Lower leg skin (tissue), 3 donors: Measurements from ENCODE around the gene MAP3K7.

ENCODE experiments used
- CTCF ChIP-seq, 3 donors: fragments of 450-650 bp; IDR thresholded peaks; one replicate each; pipeline ENCODE4 v1.5.1; 2016; ENCODE audit warnings: antibody characterized with exemption in 3 of 3, mild to moderate bottlenecking in 3 of 3, moderate library complexity in 2 of 3
- POLR2A ChIP-seq, 2 donors: fragments of 450-650 bp; IDR thresholded peaks; one replicate each; pipeline ENCODE4 v1.6.1; 2016 to 2017; ENCODE audit warnings: antibody characterized with exemption in 2 of 2, mild to moderate bottlenecking in 1 of 2, moderate library complexity in 1 of 2

GRCh38 chr6:90533615-90534336, 53.1 kb downstream of the MAP3K7 start:
- no peak for TF ChIP-seq CTCF (IDR thresholded peaks at IDR 0.05)
- TF ChIP-seq POLR2A (IDR thresholded peaks at IDR 0.05): no peak
